Lung (tissue), 12 donors: Measurements from ENCODE around the gene GRIPAP1. TPM values are rescaled to one million over a fixed set of nuclear protein-coding genes. Genes with fewer than 3 reads are reported as not detected.
A peak's percentile ranks its signal among the peaks of the same experiment; 100 is the strongest.

Source experiments
- ATAC-seq: fragments of 200-7000 bp; cut with Tn5 transposase; one replicate; pipeline ENCODE4 v1.9.1; 2020; ENCODE audit warnings: moderate number of reproducible peaks; ENCODE audit not compliant: insufficient read depth, low FRiP score
- DNase-seq, 3 donors: peaks; one replicate each; pipeline ENCODE4 v3.0.0-alpha.2; 2013 to 2017
- H3K27ac ChIP-seq, 2 donors: one replicate each; pipeline ENCODE4 v1.5.1; 2013; ENCODE audit warnings: mild to moderate bottlenecking in 2 of 2, moderate library complexity in 2 of 2, control low read depth in 1 of 2, inconsistent platforms in 1 of 2, low read depth in 1 of 2, low read length in 1 of 2
- H3K27me3 ChIP-seq, 3 donors: one replicate each; pipeline ENCODE4 v1.5.1; 2013; ENCODE audit warnings: low read length in 2 of 3; ENCODE audit not compliant: control insufficient read depth in 3 of 3, insufficient read depth in 3 of 3
- H3K36me3 ChIP-seq, 4 donors: one replicate each; pipeline ENCODE4 v1.5.1; 2013; ENCODE audit warnings: low read length in 4 of 4, mild to moderate bottlenecking in 1 of 4, moderate library complexity in 1 of 4; ENCODE audit not compliant: control insufficient read depth in 4 of 4, insufficient read depth in 4 of 4
- H3K4me1 ChIP-seq, 5 donors: one replicate each; pipeline ENCODE4 v1.5.1; 2013; ENCODE audit warnings: low read length in 5 of 5, mild to moderate bottlenecking in 2 of 5, moderate library complexity in 1 of 5; ENCODE audit not compliant: control insufficient read depth in 5 of 5, insufficient read depth in 5 of 5
- H3K4me3 ChIP-seq: one replicate; pipeline ENCODE4 v1.5.1; 2013; ENCODE audit warnings: mild to moderate bottlenecking, control low read depth, moderate library complexity
- H3K9ac ChIP-seq, 2 donors: one replicate each; pipeline ENCODE4 v1.5.1; 2013; ENCODE audit warnings: low read length in 2 of 2, control low read depth in 1 of 2; ENCODE audit not compliant: insufficient read depth in 1 of 2
- H3K9me3 ChIP-seq, 4 donors: one replicate each; pipeline ENCODE4 v1.5.1; 2013; ENCODE audit warnings: low read length in 3 of 4, mild to moderate bottlenecking in 1 of 4, moderate library complexity in 1 of 4; ENCODE audit not compliant: control insufficient read depth in 4 of 4, insufficient read depth in 3 of 4
- WGBS, 2 donors: extraction: QIAGEN DNeasy Blood & Tissue Kit; methylation state at CpG; one replicate each; pipeline ENCODE4 v1.1.7; 2013; 5-methylcytosine and 5-hydroxymethylcytosine counted together
- polyA plus RNA-seq, 2 donors: library from polyadenylated mRNA; stranded (reverse); fragments of 200-250 nt; gene quantifications; one replicate each; pipeline ENCODE4 v1.2.1, GENCODE V29; 2013
- total RNA-seq, 2 donors: library from RNA; depleted of rRNA in 1 of 2; stranded (reverse); fragments of >200 nt in 1 of 2; gene quantifications; one replicate each; pipeline ENCODE4 v1.2.1, GENCODE V29; 2014 to 2021
- TF ChIP-seq, protein P1 (sequence below): IDR thresholded peaks from 2 replicates; pipeline ENCODE4 v1.5.1; 2012; ENCODE audit warnings: mild to moderate bottlenecking; ENCODE audit errors: control extremely low read depth, extremely low read depth
- donor health status: control.
- donor health status: control.
- donor health status: Bipolar disorder and iron deficiency.
- donor health status: healthy.
- donor health status: DM: yes; HTN: yes; CAD: no.

Gene GRIPAP1
- total and polyA plus RNA-seq, 4 donors, result 29.2 to 48.9 (median 34.2) TPM

DNA sequence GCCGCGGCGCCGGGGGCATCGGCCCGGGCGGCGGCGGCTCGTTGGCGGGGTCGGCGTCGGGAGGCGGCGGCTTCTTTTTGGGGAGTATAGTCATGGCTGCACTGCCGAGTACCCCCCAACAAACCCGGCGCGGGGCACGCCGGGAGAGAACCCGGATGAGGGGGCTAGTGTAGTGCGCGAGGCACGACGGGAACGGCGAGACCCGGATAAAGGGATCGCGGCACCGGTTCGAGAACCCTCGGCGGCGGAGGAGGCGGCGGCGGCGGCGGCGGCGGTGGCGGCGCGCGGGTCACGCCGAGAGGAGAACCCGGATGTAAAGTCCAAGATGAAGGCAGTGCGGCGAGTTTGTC is 44.6 kb downstream of the GRIPAP1 start, which contains the start of gene OTUD5:
OTUD5 (minus strand) TSS at position 131 of the 350 bp plus-strand sequence; CDS start at position 94, 37 bp downstream.
- peak within 1 kb of the TSS; percentile 77 to 82 for H3K9ac ChIP-seq
- H3K27ac ChIP-seq, result peak within 1 kb of the TSS; percentile 87 to 98
- H3K4me3 ChIP-seq, result peak within 1 kb of the TSS; percentile 65
- no peaks in the 10 kb centered on the region for H3K27me3 ChIP-seq
- TF ChIP-seq, protein P1, sequence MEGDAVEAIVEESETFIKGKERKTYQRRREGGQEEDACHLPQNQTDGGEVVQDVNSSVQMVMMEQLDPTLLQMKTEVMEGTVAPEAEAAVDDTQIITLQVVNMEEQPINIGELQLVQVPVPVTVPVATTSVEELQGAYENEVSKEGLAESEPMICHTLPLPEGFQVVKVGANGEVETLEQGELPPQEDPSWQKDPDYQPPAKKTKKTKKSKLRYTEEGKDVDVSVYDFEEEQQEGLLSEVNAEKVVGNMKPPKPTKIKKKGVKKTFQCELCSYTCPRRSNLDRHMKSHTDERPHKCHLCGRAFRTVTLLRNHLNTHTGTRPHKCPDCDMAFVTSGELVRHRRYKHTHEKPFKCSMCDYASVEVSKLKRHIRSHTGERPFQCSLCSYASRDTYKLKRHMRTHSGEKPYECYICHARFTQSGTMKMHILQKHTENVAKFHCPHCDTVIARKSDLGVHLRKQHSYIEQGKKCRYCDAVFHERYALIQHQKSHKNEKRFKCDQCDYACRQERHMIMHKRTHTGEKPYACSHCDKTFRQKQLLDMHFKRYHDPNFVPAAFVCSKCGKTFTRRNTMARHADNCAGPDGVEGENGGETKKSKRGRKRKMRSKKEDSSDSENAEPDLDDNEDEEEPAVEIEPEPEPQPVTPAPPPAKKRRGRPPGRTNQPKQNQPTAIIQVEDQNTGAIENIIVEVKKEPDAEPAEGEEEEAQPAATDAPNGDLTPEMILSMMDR, result no peak
- peaks cover 0 to 30% (median 11%) of the 10 kb centered on the region in 5 donors for H3K4me1 ChIP-seq
- peaks cover 0 to 5% (median 2%) of the 10 kb centered on the region in 4 donors for H3K36me3 ChIP-seq
- H3K9me3 ChIP-seq, result no peaks in the 10 kb centered on the region
- no peak for ATAC-seq
- no peak for DNase-seq
- WGBS, 2 donors, result 6 to 45% methylated on average over 7 to 53 of the region's 53 CpGs

GRCh38 chrX:48956728-48957414 is 45.2 kb downstream of the GRIPAP1 start:
- TF ChIP-seq, protein P1, result no peak
- Histone ChIP-seq H3K4me3 (peak overlapping the region; percentile 65), H3K27ac (peak overlapping the region; percentile 87 to 98), H3K27me3 (no peaks in the 10 kb centered on the region), H3K9ac (peak overlapping the region; percentile 63 to 77), H3K36me3 (peaks cover 0 to 5% (median 2%) of the 10 kb centered on the region in 4 donors), H3K4me1 (peaks cover 0 to 25% (median 9%) of the 10 kb centered on the region in 5 donors), H3K9me3 (no peaks in the 10 kb centered on the region)
- WGBS, 2 donors, result 7 to 35% methylated on average over 16 to 61 of the region's 61 CpGs
- DNase-seq (no peak), ATAC-seq (no peak)

- 94 to 100% methylated on average over 1 of the region's 1 CpG for WGBS, 2 donors
- no peak for DNase-seq
- ATAC-seq, result no peak
Observed at GRCh38 chrX:48948589-48948988, 53.5 kb downstream of the GRIPAP1 start.

More at GRCh38 chrX:48948589-48948988, 53.5 kb downstream of the GRIPAP1 start:
- TF ChIP-seq, protein P1, result no peak
- no peak overlapping the region for H3K9ac ChIP-seq
- peaks cover 0 to 3% (median 0%) of the 10 kb centered on the region in 4 donors for H3K9me3 ChIP-seq
- H3K4me1 ChIP-seq, result peaks cover 0 to 10% (median 0%) of the 10 kb centered on the region in 5 donors
- no peaks in the 10 kb centered on the region for H3K36me3 ChIP-seq
- no peak overlapping the region for H3K27ac ChIP-seq
- H3K4me3 ChIP-seq, result no peak overlapping the region
- peaks cover 0 to 3% (median 0%) of the 10 kb centered on the region in 3 donors for H3K27me3 ChIP-seq
